ENCODE measurements around the gene MSANTD1. TPM values are rescaled to one million over a fixed set of nuclear protein-coding genes. Genes with fewer than 3 reads are reported as not detected.

Gene MSANTD1
- 0.07 to 0.13 TPM (median 0.09 TPM) in 4 of 5 replicates, not detected in the other for total RNA-seq (2022; extraction: Qiagen RNA extraction; ENCODE audit: low read depth)

DNA sequence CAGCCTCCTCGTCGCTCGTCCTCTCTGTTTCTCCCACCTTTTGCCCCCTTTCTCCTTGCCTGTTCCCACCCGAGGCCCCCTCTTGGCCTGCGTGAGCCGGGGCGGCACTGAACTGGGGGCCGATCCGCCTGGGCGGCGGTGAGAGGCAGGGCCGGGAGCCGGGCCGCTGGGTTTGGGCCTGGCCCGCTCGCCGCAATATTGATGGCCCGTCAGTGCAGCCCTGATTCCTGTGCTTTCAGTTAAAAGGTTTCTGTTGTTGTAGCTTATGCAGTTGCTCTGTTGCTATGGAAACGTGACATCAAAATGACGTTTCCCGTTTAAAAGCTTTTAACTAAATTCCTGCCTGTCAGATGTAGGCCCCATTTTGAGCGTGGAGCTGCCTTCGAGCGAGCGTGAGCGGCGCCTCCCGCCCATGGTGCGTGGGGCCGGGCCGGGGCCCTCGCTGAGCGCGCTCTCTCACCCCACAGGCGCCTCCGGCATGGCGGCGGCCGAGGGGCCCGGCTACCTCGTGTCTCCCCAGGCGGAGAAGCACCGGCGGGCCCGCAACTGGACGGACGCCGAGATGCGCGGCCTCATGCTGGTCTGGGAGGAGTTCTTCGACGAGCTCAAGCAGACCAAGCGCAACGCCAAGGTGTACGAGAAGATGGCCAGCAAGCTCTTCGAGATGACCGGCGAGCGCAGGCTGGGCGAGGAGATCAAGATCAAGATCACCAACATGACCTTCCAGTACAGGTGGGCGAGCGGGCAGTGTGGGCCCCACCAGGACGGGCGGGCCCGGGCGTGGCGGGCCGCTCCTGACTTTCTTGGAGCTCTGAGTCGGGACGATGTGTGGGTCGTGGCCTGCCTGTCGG, at the start of gene MSANTD1:
Gene MSANTD1 (plus strand): TSS at position 349 of the 851 bp plus-strand sequence. CDS start 64 bp downstream, at position 413.

GRCh38 chr4:3292571-3293400, 43.8 kb downstream of the MSANTD1 start, which contains the start of gene RGS12:
Gene RGS12 (plus strand): TSS chr4:3293021. CDS start chr4:3316171, 23,150 bp downstream.

Other genes with a start within 250 kb of the MSANTD1 start
- not detected in 5 replicates for gene HTT-AS, start 174.6 kb upstream of the MSANTD1 start, total RNA-seq (2022; extraction: Qiagen RNA extraction; ENCODE audit: low read depth)
- 10.7 to 14.1 TPM (median 12.0 TPM) in 5 replicates for gene HTT, start 174.5 kb upstream of the MSANTD1 start, total RNA-seq (2022; extraction: Qiagen RNA extraction; ENCODE audit: low read depth)
- gene RGS12, start 43.9 kb downstream of the MSANTD1 start, total RNA-seq (2022; extraction: Qiagen RNA extraction; ENCODE audit: low read depth): 8.3 to 10.4 TPM (median 9.6 TPM) in 5 replicates
- gene HGFAC, start 192.8 kb downstream of the MSANTD1 start, total RNA-seq (2022; extraction: Qiagen RNA extraction; ENCODE audit: low read depth): 0.09 to 0.55 TPM (median 0.16 TPM) in 5 replicates
- gene DOK7, start 214.1 kb downstream of the MSANTD1 start, total RNA-seq (2022; extraction: Qiagen RNA extraction; ENCODE audit: low read depth): 0.16 to 0.90 TPM (median 0.42 TPM) in 5 replicates

All from A549 treated with CpdA at 1 μM for 4 hours (cell line).